ENCODE results near the gene B3GLCT.

GRCh38 chr13:31166591-31166990 lies 33.2 kb upstream of the B3GLCT start:
- no peak for TF ChIP-seq EP300 (IDR thresholded peaks at IDR 0.05; ENCODE audit: borderline replicate concordance in 1 of 2, low read depth in 1 of 2, low read length in 1 of 2)
- no peak for TF ChIP-seq CTCF (IDR thresholded peaks at IDR 0.05)
- no peak for TF ChIP-seq POLR2AphosphoS5 (IDR thresholded peaks at IDR 0.05; ENCODE audit: low read depth, low read length)
- no peak for TF ChIP-seq MAX (IDR thresholded peaks at IDR 0.05; ENCODE audit: low read depth)
- TF ChIP-seq JUND (IDR thresholded peaks at IDR 0.05), result no peak
- TF ChIP-seq TEAD4 (IDR thresholded peaks at IDR 0.05; ENCODE audit: borderline replicate concordance, insufficient read depth), result no peak
